Karpas-422 (cell line): ENCODE results near the gene BICC1. TPM values are rescaled to one million over a fixed set of nuclear protein-coding genes. Genes with fewer than 3 reads are reported as not detected.

Source experiments
- DNase-seq: peaks from one replicate; pipeline ENCODE4 v3.0.0-alpha.2; 2015
- H2AFZ ChIP-seq: fragments of 200-600 bp; sonication (generic); 2 replicates; pipeline ENCODE4 v1.6.1; 2014; ENCODE audit warnings: antibody characterized with exemption, low read length, mixed read lengths
- H3K27ac ChIP-seq: fragments of 200-600 bp; sonication (generic); 2 replicates; pipeline ENCODE4 v1.5.1; 2014; ENCODE audit warnings: mild to moderate bottlenecking, low read length, moderate library complexity
- H3K27me3 ChIP-seq: fragments of 200-600 bp; sonication (generic); 2 replicates; pipeline ENCODE4 v1.6.1; 2014; ENCODE audit warnings: low read length, mixed read lengths
- H3K36me3 ChIP-seq: fragments of 200-600 bp; sonication (generic); 2 replicates; pipeline ENCODE4 v1.6.1; 2014; ENCODE audit warnings: low read length, mixed read lengths; ENCODE audit not compliant: insufficient read depth
- H3K4me1 ChIP-seq: fragments of 200-600 bp; sonication (generic); 2 replicates; pipeline ENCODE4 v1.6.1; 2014; ENCODE audit warnings: mild to moderate bottlenecking, low read length, mixed read lengths
- H3K4me2 ChIP-seq: fragments of 200-600 bp; sonication (generic); 2 replicates; pipeline ENCODE4 v1.6.1; 2014; ENCODE audit warnings: low read length, low read depth, mild to moderate bottlenecking; ENCODE audit not compliant: poor library complexity, severe bottlenecking
- H3K4me3 ChIP-seq: fragments of 200-600 bp; sonication (generic); 2 replicates; pipeline ENCODE4 v1.5.1; 2014; ENCODE audit warnings: mild to moderate bottlenecking, antibody characterized with exemption, low read length, mixed read lengths
- H3K79me2 ChIP-seq: fragments of 200-600 bp; sonication (generic); 2 replicates; pipeline ENCODE4 v1.6.1; 2014; ENCODE audit warnings: mild to moderate bottlenecking, low read length, mixed read lengths
- H3K9ac ChIP-seq: fragments of 200-600 bp; sonication (generic); 2 replicates; pipeline ENCODE4 v1.6.0; 2014; ENCODE audit warnings: low read length
- H3K9me2 ChIP-seq: fragments of 200-600 bp; sonication (generic), shearing (Covaris generic); replicated peaks from 2 replicates; pipeline ENCODE4 v1.6.0; 2014; ENCODE audit warnings: mild to moderate bottlenecking, low read length, moderate library complexity; ENCODE audit not compliant: insufficient read depth
- H3K9me3 ChIP-seq: fragments of 300-700, 200-600 bp; sonication (generic); 2 replicates; pipeline ENCODE4 v1.6.1; 2014; ENCODE audit warnings: low read length, mixed read lengths
- H4K20me1 ChIP-seq: fragments of 200-600 bp; sonication (generic); 2 replicates; pipeline ENCODE4 v1.6.1; 2014; ENCODE audit warnings: mild to moderate bottlenecking, antibody characterized with exemption, low read length, low read depth; ENCODE audit not compliant: insufficient read depth
- total RNA-seq: library from RNA; depleted of rRNA; stranded (reverse); fragments of >200 nt; shearing (Covaris generic); gene quantifications from 2 replicates; pipeline ENCODE4 v1.2.3, GENCODE V29; 2014; ENCODE audit warnings: low replicate concordance

BICC1 gene
- total RNA-seq, 1 experiment from 2014 or later: not detected

DNA sequence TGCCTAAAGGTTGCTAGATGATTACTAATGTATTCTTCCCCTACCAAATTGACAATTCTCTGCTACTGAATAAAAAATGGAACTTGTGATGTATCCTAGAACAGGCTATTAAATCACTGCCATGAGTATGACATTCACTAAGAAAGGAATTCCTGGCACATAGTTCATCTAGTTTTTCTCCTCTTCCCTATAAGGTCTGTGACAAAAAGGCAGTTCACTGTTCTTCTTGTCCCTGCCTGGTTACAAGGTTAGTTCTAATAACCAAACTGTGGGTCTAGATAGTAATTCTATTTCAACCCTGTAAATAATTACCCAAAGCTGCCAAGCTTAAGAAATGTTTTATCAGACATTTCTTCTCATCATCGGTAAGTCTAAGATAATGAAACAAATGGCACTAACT is 245.6 kb downstream of the BICC1 start:
- H3K27me3 ChIP-seq: no peaks in the 10 kb centered on the region
- no peak overlapping the region for H3K4me3 ChIP-seq
- DNase-seq: no peak
- H3K36me3 ChIP-seq: no peaks in the 10 kb centered on the region
- H3K9me2 ChIP-seq: no peaks in the 10 kb centered on the region
- H3K27ac ChIP-seq: no peak overlapping the region
- H3K79me2 ChIP-seq: no peaks in the 10 kb centered on the region
- H3K4me1 ChIP-seq: no peaks in the 10 kb centered on the region
- no peaks in the 10 kb centered on the region for H3K9me3 ChIP-seq
- no peaks in the 10 kb centered on the region for H4K20me1 ChIP-seq
- H3K4me2 ChIP-seq: no peak overlapping the region
- H2AFZ ChIP-seq: no peak overlapping the region
- no peak overlapping the region for H3K9ac ChIP-seq

DNA sequence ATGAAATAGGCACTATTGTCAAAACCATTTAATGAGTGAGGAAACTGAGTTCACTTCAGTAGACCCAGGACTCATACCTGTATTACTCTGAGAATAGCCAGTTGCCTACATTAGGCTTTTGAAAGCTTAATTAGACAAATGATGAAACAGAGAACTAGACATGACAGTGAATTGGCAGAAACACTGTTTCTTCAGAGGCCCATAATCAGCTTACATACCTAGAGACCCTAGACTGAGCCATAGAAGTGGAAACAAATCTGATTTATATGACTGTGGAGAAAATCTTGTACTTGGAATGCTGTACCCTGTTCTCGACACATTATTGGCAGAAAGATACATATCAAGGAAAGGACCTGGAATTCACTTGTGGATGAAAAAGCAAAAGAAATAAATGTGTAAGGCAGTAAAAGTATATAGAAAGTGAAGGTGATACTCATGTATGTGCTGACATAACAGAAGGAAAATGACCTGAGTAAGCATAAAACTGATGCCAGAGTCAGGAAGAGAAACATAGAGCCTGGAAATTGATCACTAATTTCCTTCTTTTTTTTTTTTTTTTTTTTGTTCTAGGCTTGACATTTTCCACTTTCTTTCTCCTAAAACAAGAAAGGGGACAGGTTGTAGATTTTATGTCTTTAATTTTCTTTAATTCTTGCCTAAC is 251.5 kb downstream of the BICC1 start:
- Histone ChIP-seq H3K9me3 (peaks cover 3% of the 10 kb centered on the region; the same call in 1 of the 2 replicates), H2AFZ (no peak overlapping the region), H4K20me1 (no peaks in the 10 kb centered on the region), H3K36me3 (no peaks in the 10 kb centered on the region), H3K9me2 (no peaks in the 10 kb centered on the region), H3K27ac (no peak overlapping the region), H3K79me2 (no peaks in the 10 kb centered on the region), H3K9ac (no peak overlapping the region), H3K4me2 (no peak overlapping the region), H3K27me3 (no peaks in the 10 kb centered on the region), H3K4me1 (no peaks in the 10 kb centered on the region), H3K4me3 (no peak overlapping the region)
- no peak for DNase-seq

DNA sequence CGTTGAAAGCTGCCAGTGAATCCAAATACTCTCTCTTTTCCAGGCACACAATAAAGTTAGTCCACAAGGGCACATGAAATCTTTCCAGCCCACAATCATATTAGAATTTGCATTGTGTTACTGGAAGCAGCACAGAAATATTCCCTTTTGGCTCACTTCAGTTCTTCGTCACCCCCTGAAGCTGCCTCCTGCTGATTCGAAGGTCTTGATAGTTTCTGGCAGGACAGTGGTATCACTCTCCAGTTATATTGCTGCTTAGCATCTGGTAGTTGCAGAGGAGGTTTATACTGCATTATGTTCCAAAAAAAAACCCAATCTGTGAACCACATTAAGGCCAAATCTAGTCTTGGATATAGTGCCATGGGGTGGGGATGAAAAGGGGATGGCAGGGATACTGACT is 253.2 kb downstream of the BICC1 start:
- Histone ChIP-seq H3K27me3 (no peaks in the 10 kb centered on the region), H3K4me1 (no peaks in the 10 kb centered on the region), H3K79me2 (no peaks in the 10 kb centered on the region), H4K20me1 (no peaks in the 10 kb centered on the region), H3K27ac (no peak overlapping the region), H3K9me3 (peaks cover 3% of the 10 kb centered on the region; the same call in 1 of the 2 replicates), H3K36me3 (no peaks in the 10 kb centered on the region), H3K4me3 (no peak overlapping the region), H3K9me2 (no peaks in the 10 kb centered on the region), H3K9ac (no peak overlapping the region), H2AFZ (no peak overlapping the region), H3K4me2 (no peak overlapping the region)
- DNase-seq: no peak

DNA sequence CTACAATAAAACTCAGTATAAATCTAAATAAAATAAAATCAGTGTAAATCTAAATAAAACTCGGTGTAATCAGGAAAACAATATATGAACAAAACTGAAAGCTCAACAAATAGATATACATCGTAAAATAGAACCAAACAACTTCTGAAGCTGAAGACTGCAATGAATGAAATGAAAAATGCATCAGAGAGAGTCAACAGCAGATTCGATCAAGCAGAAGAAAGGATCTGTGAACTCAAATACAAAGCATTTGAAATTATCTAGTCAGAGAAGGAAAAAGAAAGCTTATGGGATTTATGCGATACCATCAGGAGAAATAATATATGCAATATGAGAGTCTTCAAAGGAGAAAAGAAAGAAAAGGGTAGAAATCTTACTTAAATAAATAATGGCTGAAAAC is 255.0 kb downstream of the BICC1 start:
- Histone ChIP-seq H3K4me3 (no peak overlapping the region), H3K9ac (no peak overlapping the region), H3K9me2 (no peaks in the 10 kb centered on the region), H4K20me1 (no peaks in the 10 kb centered on the region), H3K36me3 (no peaks in the 10 kb centered on the region), H2AFZ (no peak overlapping the region), H3K27me3 (no peaks in the 10 kb centered on the region), H3K4me1 (no peaks in the 10 kb centered on the region), H3K9me3 (peaks cover 3% of the 10 kb centered on the region; the same call in 1 of the 2 replicates), H3K27ac (no peak overlapping the region), H3K79me2 (no peaks in the 10 kb centered on the region), H3K4me2 (no peak overlapping the region)
- DNase-seq: no peak

DNA sequence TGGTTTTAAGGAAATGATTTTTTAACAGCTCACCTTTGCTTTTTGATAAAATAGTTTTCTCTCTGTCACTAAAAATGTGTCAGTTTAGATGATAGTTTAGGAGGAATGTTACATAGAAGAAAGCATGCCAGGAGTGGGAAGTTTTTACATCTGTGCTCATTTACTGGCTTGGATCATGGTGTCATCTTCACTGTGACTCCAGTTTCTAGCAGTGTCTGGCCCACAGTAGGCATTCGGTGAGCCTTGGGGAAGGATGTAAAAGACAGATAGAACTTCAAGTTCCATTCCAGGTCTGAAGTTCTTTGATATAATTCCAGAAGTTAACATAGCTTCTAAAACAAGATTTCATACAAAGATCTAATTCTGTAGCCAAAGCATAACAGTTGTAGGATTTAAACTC is 259.2 kb downstream of the BICC1 start:
- H4K20me1 ChIP-seq: no peaks in the 10 kb centered on the region
- peaks cover 3% of the 10 kb centered on the region; the same call in 1 of the 2 replicates for H3K9me3 ChIP-seq
- H3K4me3 ChIP-seq: no peak overlapping the region
- H2AFZ ChIP-seq: no peak overlapping the region
- no peaks in the 10 kb centered on the region for H3K79me2 ChIP-seq
- no peaks in the 10 kb centered on the region for H3K9me2 ChIP-seq
- no peaks in the 10 kb centered on the region for H3K36me3 ChIP-seq
- H3K27ac ChIP-seq: no peak overlapping the region
- H3K27me3 ChIP-seq: no peaks in the 10 kb centered on the region
- H3K4me1 ChIP-seq: no peaks in the 10 kb centered on the region
- no peak overlapping the region for H3K4me2 ChIP-seq
- no peak overlapping the region for H3K9ac ChIP-seq
- DNase-seq: no peak

DNA sequence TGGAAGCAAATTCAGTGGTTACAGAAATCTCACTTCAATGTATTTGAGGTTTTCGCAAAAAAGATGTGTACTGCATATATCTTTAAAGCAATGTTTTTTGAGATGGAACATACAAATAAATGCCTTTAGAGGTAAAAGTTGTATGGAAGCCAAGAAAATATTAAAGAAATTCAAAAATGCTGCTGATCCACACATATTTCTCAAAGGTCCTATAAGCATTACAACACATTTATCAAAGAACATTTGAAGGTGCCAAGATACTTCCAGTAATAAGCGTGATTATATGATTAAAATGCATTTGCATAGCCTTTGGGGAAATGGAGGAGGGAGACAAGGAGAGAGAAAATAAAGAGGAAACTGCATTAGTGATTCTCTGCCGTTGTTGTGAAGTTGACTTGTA is 260.1 kb downstream of the BICC1 start:
- Histone ChIP-seq H3K9ac (no peak overlapping the region), H3K4me1 (no peaks in the 10 kb centered on the region), H3K27ac (no peak overlapping the region), H3K4me3 (no peak overlapping the region), H3K36me3 (no peaks in the 10 kb centered on the region), H3K9me3 (no peaks in the 10 kb centered on the region), H2AFZ (no peak overlapping the region), H3K27me3 (no peaks in the 10 kb centered on the region), H3K9me2 (no peaks in the 10 kb centered on the region), H3K4me2 (no peak overlapping the region), H4K20me1 (no peaks in the 10 kb centered on the region), H3K79me2 (no peaks in the 10 kb centered on the region)
- no peak for DNase-seq

DNA sequence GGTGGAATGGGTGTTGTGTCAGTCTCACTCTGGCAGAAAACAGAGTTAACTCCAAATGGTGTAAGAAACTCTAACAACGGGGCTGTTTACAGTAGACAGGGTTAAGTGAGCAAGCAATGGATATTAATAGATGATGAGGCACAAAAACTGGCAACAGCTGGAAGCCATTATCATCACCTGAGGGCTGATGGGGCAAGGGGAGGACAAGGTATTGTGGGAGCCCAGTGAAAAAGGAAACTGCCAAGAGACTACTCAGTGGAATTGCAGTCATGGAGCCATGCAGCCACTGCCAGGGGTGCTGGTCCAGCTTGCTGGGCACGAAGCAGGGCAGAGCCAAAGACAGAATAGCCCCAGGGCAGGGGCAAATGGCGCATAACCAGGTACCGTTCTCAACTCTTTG is 260.7 kb downstream of the BICC1 start:
- Histone ChIP-seq H3K27ac (no peak overlapping the region), H3K36me3 (no peaks in the 10 kb centered on the region), H3K4me2 (no peak overlapping the region), H3K9me2 (no peaks in the 10 kb centered on the region), H3K4me1 (no peaks in the 10 kb centered on the region), H2AFZ (no peak overlapping the region), H3K9me3 (no peaks in the 10 kb centered on the region), H4K20me1 (no peaks in the 10 kb centered on the region), H3K27me3 (no peaks in the 10 kb centered on the region), H3K9ac (no peak overlapping the region), H3K4me3 (no peak overlapping the region), H3K79me2 (no peaks in the 10 kb centered on the region)
- DNase-seq: no peak

DNA sequence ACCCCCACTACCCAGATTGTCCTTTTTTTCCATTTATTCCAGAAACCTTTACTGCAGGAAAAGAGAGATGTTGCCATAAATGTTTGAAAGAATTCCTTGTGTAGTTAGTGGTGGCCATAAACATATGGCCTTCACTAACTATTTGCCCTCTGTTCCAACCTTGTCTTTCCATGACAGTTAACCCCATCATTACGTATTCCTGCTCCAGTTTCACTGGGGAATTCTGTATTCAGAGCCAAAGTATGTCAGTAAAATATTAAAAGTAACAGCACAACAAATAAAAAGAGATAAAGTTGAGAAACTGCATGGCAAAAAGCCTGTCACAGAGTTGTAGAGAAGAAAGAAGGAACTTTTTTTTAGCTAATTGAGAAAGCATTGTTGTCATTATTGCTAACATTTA is 261.3 kb downstream of the BICC1 start:
- H2AFZ ChIP-seq: no peak overlapping the region
- H3K4me2 ChIP-seq: no peak overlapping the region
- H4K20me1 ChIP-seq: no peaks in the 10 kb centered on the region
- H3K4me3 ChIP-seq: no peak overlapping the region
- DNase-seq: no peak
- H3K9ac ChIP-seq: no peak overlapping the region
- no peaks in the 10 kb centered on the region for H3K9me3 ChIP-seq
- no peaks in the 10 kb centered on the region for H3K27me3 ChIP-seq
- no peaks in the 10 kb centered on the region for H3K9me2 ChIP-seq
- no peaks in the 10 kb centered on the region for H3K36me3 ChIP-seq
- no peak overlapping the region for H3K27ac ChIP-seq
- H3K4me1 ChIP-seq: no peaks in the 10 kb centered on the region
- H3K79me2 ChIP-seq: no peaks in the 10 kb centered on the region
